K562 (cell line): ENCODE data around the gene RBPMS2. TPM values are rescaled to one million over a fixed set of nuclear protein-coding genes. Genes with fewer than 3 reads are reported as not detected.

Source experiments
- ATAC-seq: fragments of 200-7000 bp; cut with Tn5 transposase; 3 replicates; pipeline ENCODE4 v1.9.1; 2020; ENCODE audit warnings: moderate library complexity
- BruUV-seq: library from RNA; stranded (reverse); fragments of 400-500 nt; replicated peaks from 2 replicates; lab custom pipeline; 2021; lab: Mats Ljungman, UMichigan
- CTCF ChIA-PET: fragments of 300-600 bp; formaldehyde crosslinking; extraction: SDS; loops from one replicate; lab custom pipeline; 2021; ENCODE audit warnings: low intra/inter-chr PET ratio; lab: Yijun Ruan, JAX
- POLR2A ChIA-PET: fragments of 300-600, 350-650 bp; sonication (Branson Sonifier 250); formaldehyde crosslinking; extraction: SDS; loops from one replicate; lab custom pipeline; 2021; ENCODE audit warnings: antibody characterized with exemption, inconsistent platforms; lab: Yijun Ruan, JAX
- DNase-seq, 4 experiments: peaks; one replicate each; pipeline versions ENCODE4 v3.0.0 to v3.0.0-alpha.2; 2011 to 2018; ENCODE audit warnings: low spot score in 3 of 4, mixed read lengths in 3 of 4; ENCODE audit errors: extremely low read depth in 1 of 4
- FAIRE-seq: peaks from 2 replicates; lab custom pipeline; 2011; peaks lifted over from hg19 to GRCh38; lab: Jason Lieb, UNC
- H2AFZ ChIP-seq: 2 replicates; pipeline ENCODE4 v1.6.0; 2011; ENCODE audit warnings: low read depth, low read length, control low read depth, inconsistent platforms
- H3K27ac ChIP-seq: fragments of 200-600 bp; 3 replicates; pipeline ENCODE4 v1.8.0; 2011; ENCODE audit warnings: low read depth, mild to moderate bottlenecking, control low read depth, inconsistent platforms, low read length, moderate library complexity, mixed read lengths; ENCODE audit errors: extremely low read depth
- H3K27me3 ChIP-seq, 2 experiments: fragments of 300-600 bp in 1 of 2; 2 replicates in 1 of 2; 3 replicates in 1 of 2; pipeline versions ENCODE4 v1.6.0 to v1.8.0; 2011; ENCODE audit warnings: inconsistent platforms in 2 of 2, low read length in 2 of 2, mild to moderate bottlenecking in 1 of 2, mixed read lengths in 1 of 2, moderate library complexity in 1 of 2; ENCODE audit not compliant: control insufficient read depth in 2 of 2, insufficient read depth in 2 of 2
- H3K36me3 ChIP-seq: fragments of 300-600 bp; 3 replicates; pipeline ENCODE4 v1.8.0; 2011; ENCODE audit warnings: mild to moderate bottlenecking, low read length, inconsistent platforms; ENCODE audit not compliant: control insufficient read depth, insufficient read depth
- H3K4me1 ChIP-seq, 2 experiments: fragments of 200-600 bp in 1 of 2; replicated peaks in 1 of 2; 2 replicates in 1 of 2; 3 replicates in 1 of 2; pipeline versions ENCODE4 v1.5.1 to v1.8.0; 2011; ENCODE audit warnings: inconsistent platforms in 2 of 2, low read length in 2 of 2, mild to moderate bottlenecking in 1 of 2, mixed read lengths in 1 of 2, moderate library complexity in 1 of 2; ENCODE audit not compliant: control insufficient read depth in 2 of 2, insufficient read depth in 2 of 2
- H3K4me2 ChIP-seq: 2 replicates; pipeline ENCODE4 v1.6.1; 2011; ENCODE audit warnings: low read length, control low read depth, inconsistent platforms, mixed read lengths; ENCODE audit not compliant: insufficient read depth
- H3K4me3 ChIP-seq: fragments of 200-600 bp; sonication (generic), shearing (Covaris generic); 2 replicates; pipeline ENCODE4 v1.5.1; 2016; ENCODE audit warnings: control low read depth, inconsistent platforms
- H3K79me2 ChIP-seq: fragments of 200-600 bp; 3 replicates; pipeline ENCODE4 v1.8.0; 2011; ENCODE audit warnings: low read length, inconsistent platforms; ENCODE audit not compliant: control insufficient read depth, insufficient read depth
- H3K9ac ChIP-seq, 2 experiments: 2 replicates each; pipeline versions ENCODE4 v1.6.0 to v1.6.1; 2011; ENCODE audit warnings: low read depth in 2 of 2, low read length in 2 of 2, control low read depth in 1 of 2, inconsistent platforms in 1 of 2, mild to moderate bottlenecking in 1 of 2, mixed read lengths in 1 of 2; ENCODE audit not compliant: insufficient read depth in 1 of 2
- H3K9me1 ChIP-seq: one replicate; pipeline ENCODE4 v1.6.0; 2011; ENCODE audit warnings: inconsistent platforms, mild to moderate bottlenecking, low read length, moderate library complexity; ENCODE audit not compliant: control insufficient read depth, insufficient read depth
- H3K9me3 ChIP-seq: replicated peaks from 2 replicates; pipeline ENCODE4 v1.5.1; 2011; ENCODE audit warnings: low read depth, low read length, inconsistent platforms; ENCODE audit not compliant: control insufficient read depth, insufficient read depth
- H4K20me1 ChIP-seq: replicated peaks from 2 replicates; pipeline ENCODE4 v1.6.1; 2011; ENCODE audit warnings: low read length, inconsistent platforms, mixed read lengths; ENCODE audit not compliant: control insufficient read depth, insufficient read depth
- EWSR1 ChIP-seq: fragments of 450-650 bp; IDR thresholded peaks from 2 replicates; pipeline ENCODE4 v1.6.1; 2018; ENCODE audit warnings: borderline replicate concordance, mild to moderate bottlenecking, low read depth, moderate library complexity; ENCODE audit not compliant: partially characterized antibody
- SFPQ ChIP-seq: fragments of 200-400 bp; formaldehyde crosslinking; IDR thresholded peaks from 2 replicates; pipeline ENCODE4 v1.6.1; 2017; ENCODE audit warnings: mild to moderate bottlenecking, low read depth, low read length, moderate library complexity
- ZNF561 ChIP-seq: fragments of 450-650 bp; formaldehyde crosslinking; conservative IDR thresholded peaks from 2 replicates; pipeline ENCODE4 v1.4.0; 2020; ENCODE audit warnings: mild to moderate bottlenecking, moderate library complexity
- ZSCAN29 ChIP-seq: fragments of 450-650 bp; IDR thresholded peaks from 2 replicates; pipeline ENCODE4 v1.6.1; 2017
- in situ Hi-C: fragments of 300-500 bp; cut with MboI; formaldehyde crosslinking; loops from 4 replicates; pipeline ENCODE4 v1.15.0; 2018; ENCODE audit warnings: inconsistent platforms, mixed read lengths
- intact Hi-C: fragments of 100-400 bp; cut with micrococcal nuclease; formaldehyde crosslinking; loops from 2 replicates; pipeline ENCODE4 v1.14.2; 2022
- polyA plus RNA-seq, 8 experiments: library from polyadenylated mRNA; depleted of rRNA in 4 of 8; stranded (reverse) in 5 of 8; unstranded in 3 of 8; fragments of >200 nt; fragmentation: Nextera tagmentation in 2 of 8; fragmentation: Illumina TruSeq in 1 of 8; extraction: Ambion mirVana in 2 of 8; extraction: Trizol in 1 of 8; gene quantifications; 2 replicates each; pipeline versions ENCODE4 v1.2.1 to v1.2.3, GENCODE V29; 2011 to 2014; ENCODE audit warnings: inconsistent platforms in 1 of 8, missing spikeins in 1 of 8
- total RNA-seq, 7 experiments: library from RNA; depleted of rRNA in 6 of 7; stranded (reverse); fragments of >200 nt in 6 of 7; fragmentation: Illumina TruSeq in 2 of 7; extraction: Trizol in 2 of 7; gene quantifications; 2 replicates each; pipeline versions ENCODE4 v1.2.1 to v1.2.3, GENCODE V29; 2011 to 2021; ENCODE audit warnings: low replicate concordance in 1 of 7

RBPMS2 gene
- total and polyA plus RNA-seq, 9 of the 15 experiments (the other 6 are each of a cell fraction or from before 2014, with no cell fraction given), result 0.11 to 2.6 (median 0.37) TPM; not detected in 1

GRCh38 chr15:64763462-64763861 lies 11.9 kb downstream of the RBPMS2 start:
- Histone ChIP-seq H2AFZ (no peak overlapping the region), H3K27ac (no peak overlapping the region), H3K27me3 (peaks cover 0 to 24% of the 10 kb centered on the region in 2 experiments; a peak in 2 of 5 replicates), H4K20me1 (no peaks in the 10 kb centered on the region), H3K4me2 (no peak overlapping the region), H3K4me3 (no peak overlapping the region), H3K9me1 (peaks cover 2% of the 10 kb centered on the region), H3K9ac (no peak overlapping the region), H3K36me3 (no peaks in the 10 kb centered on the region), H3K4me1 (no peaks in the 10 kb centered on the region; a peak in 2 of 5 replicates), H3K79me2 (no peaks in the 10 kb centered on the region), H3K9me3 (no peaks in the 10 kb centered on the region)
- DNase-seq (no peak), FAIRE-seq (no peak), ATAC-seq (no peak)
- BruUV-seq, result no TSS peak
- CTCF ChIA-PET, result no interaction called here
- in situ Hi-C loops (no loop called here), intact Hi-C loops (no loop called here)
- POLR2A ChIA-PET, result interaction anchor here (0.5 to 0.8 kb wide), 2 partner anchors 1437 to 1807 kb away, joined by 3 read pairs; no protein-coding TSS in a partner anchor
- TF ChIP-seq SFPQ, result no peak
- no peak for TF ChIP-seq EWSR1
- TF ChIP-seq ZNF561 (CRISPR knock-in tag), result no peak
- no peak for TF ChIP-seq ZSCAN29
